ENCODE data around the gene PRKG1. TPM values are rescaled to one million over a fixed set of nuclear protein-coding genes. Genes with fewer than 3 reads are reported as not detected.
A peak's percentile ranks its signal among the peaks of the same experiment; 100 is the strongest.

Gene PRKG1
- total RNA-seq, 1 experiment from 2014 or later: 7.4 TPM

DNA sequence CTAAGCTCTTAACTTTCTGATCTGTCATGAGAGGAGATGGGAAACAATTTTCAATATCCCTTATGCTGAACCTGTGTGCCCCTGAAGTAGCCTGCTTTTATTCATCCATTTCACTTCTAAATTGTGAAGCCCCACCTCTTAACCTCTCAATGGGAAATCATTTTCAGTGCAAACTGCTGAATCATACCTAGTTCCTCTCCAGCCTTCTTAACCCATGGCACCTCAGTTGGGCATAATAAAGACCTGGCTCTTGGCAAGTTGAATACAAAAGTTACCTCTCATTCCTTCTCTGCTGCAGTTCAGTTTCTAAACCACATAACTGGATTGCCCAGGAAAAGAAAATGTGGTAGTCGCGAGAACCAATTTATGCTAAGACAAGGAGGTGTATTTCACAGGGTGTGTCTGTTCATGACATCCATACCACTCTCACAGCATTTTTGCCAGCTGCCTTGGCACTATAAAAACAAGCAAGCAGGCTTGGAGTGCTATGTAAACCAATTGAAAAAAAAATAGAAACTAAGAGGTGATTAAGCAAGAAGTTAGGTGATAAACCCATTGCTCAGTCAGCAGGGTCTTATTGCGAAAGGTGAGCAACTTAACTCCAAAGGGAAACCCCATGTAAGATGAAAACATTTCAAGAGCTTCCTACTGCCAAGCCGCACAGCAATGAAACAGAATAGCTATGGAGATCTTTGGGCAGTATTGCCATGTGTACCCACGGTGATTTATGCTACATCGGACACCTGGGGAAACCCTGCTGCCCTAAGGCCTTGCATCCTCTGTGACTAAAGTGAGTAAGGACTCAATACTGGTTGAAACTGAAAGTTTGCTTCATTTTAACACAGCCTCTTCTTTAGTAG is 1182.8 kb downstream of the PRKG1 start:
- Histone ChIP-seq H3K9me2 (replicated peaks; ENCODE audit: low read length) (no peaks in the 10 kb centered on the region), H3K4me1 (ENCODE audit: insufficient read depth, low read length) (peaks cover 15% of the 10 kb centered on the region), H3K36me3 (ENCODE audit: low read depth, low read length) (no peaks in the 10 kb centered on the region), H3K27ac (ENCODE audit: low read length) (peak overlapping the region; percentile 61), H3K9me3 (ENCODE audit: low read length) (no peaks in the 10 kb centered on the region), H3K27me3 (ENCODE audit: low read length) (no peaks in the 10 kb centered on the region), H3K9ac (ENCODE audit: low read length) (peak overlapping the region; percentile 13; the same call in 1 of the 2 replicates), H3K79me2 (ENCODE audit: low read length) (no peaks in the 10 kb centered on the region), H3K4me3 (ENCODE audit: low read length) (no peak overlapping the region), H2AFZ (ENCODE audit: low read length) (peak overlapping the region; percentile 51), H3K4me2 (ENCODE audit: low read length) (peak overlapping the region; percentile 7), H3F3A (ENCODE audit: low read length, unreplicated experiment) (no peaks in the 10 kb centered on the region), H4K20me1 (ENCODE audit: low read length) (no peaks in the 10 kb centered on the region)
- ChIA-PET CTCF (no interaction called here), POLR2A (ENCODE audit: unreplicated experiment) (no interaction called here)
- BruUV-seq (replicated peaks): no TSS peak
- TF ChIP-seq EZH2 (IDR thresholded peaks at IDR 0.05; ENCODE audit: low read length, unreplicated experiment) (no peak), EZH2phosphoT487 (IDR thresholded peaks at IDR 0.05; ENCODE audit: borderline replicate concordance, low read length) (no peak)
- TF ChIP-seq, protein P1, sequence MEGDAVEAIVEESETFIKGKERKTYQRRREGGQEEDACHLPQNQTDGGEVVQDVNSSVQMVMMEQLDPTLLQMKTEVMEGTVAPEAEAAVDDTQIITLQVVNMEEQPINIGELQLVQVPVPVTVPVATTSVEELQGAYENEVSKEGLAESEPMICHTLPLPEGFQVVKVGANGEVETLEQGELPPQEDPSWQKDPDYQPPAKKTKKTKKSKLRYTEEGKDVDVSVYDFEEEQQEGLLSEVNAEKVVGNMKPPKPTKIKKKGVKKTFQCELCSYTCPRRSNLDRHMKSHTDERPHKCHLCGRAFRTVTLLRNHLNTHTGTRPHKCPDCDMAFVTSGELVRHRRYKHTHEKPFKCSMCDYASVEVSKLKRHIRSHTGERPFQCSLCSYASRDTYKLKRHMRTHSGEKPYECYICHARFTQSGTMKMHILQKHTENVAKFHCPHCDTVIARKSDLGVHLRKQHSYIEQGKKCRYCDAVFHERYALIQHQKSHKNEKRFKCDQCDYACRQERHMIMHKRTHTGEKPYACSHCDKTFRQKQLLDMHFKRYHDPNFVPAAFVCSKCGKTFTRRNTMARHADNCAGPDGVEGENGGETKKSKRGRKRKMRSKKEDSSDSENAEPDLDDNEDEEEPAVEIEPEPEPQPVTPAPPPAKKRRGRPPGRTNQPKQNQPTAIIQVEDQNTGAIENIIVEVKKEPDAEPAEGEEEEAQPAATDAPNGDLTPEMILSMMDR (conservative IDR thresholded peaks at IDR 0.05; ENCODE audit: low read depth, low read length): no peak
- peak; percentile 72 for DNase-seq
- intact Hi-C loops (cut with micrococcal nuclease): no loop called here
- peak; percentile 16; the same call in 1 of the 2 replicates for ATAC-seq

DNA sequence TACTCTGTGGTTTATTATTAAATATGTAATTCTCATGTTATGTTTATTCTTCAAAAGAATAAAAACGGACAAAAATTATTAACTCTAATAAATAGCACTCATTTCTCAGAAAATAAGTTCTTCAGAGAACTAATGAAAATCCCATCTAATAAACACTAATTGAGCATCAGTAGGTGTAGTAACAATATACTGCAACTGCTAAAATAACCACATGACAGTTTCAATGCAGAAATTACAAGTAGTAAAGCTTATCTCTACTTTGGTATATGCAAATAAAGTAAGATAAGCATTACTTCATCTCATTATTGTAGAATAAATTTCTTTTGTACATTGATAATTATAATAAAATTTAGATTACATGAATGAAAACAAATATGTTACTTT is 1183.4 kb downstream of the PRKG1 start:
- H3K27ac ChIP-seq (ENCODE audit: low read length): peak overlapping the region; percentile 61
- POLR2A ChIA-PET (ENCODE audit: unreplicated experiment): interaction anchor here (0.6 kb wide), 1 partner anchor 504 kb away, joined by 3 read pairs; no protein-coding TSS in a partner anchor
- no peaks in the 10 kb centered on the region for H3K27me3 ChIP-seq (ENCODE audit: low read length)

More for the DNA sequence above, 1183.4 kb downstream of the PRKG1 start:
- Histone ChIP-seq H3K79me2 (ENCODE audit: low read length) (no peaks in the 10 kb centered on the region), H3K9me3 (ENCODE audit: low read length) (no peaks in the 10 kb centered on the region), H3F3A (ENCODE audit: low read length, unreplicated experiment) (no peaks in the 10 kb centered on the region), H3K36me3 (ENCODE audit: low read depth, low read length) (no peaks in the 10 kb centered on the region), H4K20me1 (ENCODE audit: low read length) (no peaks in the 10 kb centered on the region), H2AFZ (ENCODE audit: low read length) (no peak overlapping the region), H3K9ac (ENCODE audit: low read length) (no peak overlapping the region), H3K4me3 (ENCODE audit: low read length) (no peak overlapping the region), H3K4me2 (ENCODE audit: low read length) (no peak overlapping the region; the same call in 1 of the 2 replicates), H3K4me1 (ENCODE audit: insufficient read depth, low read length) (peaks cover 15% of the 10 kb centered on the region), H3K9me2 (replicated peaks; ENCODE audit: low read length) (no peaks in the 10 kb centered on the region)
- no peak for DNase-seq
- CTCF ChIA-PET: no interaction called here
- TF ChIP-seq, protein P1 (conservative IDR thresholded peaks at IDR 0.05; ENCODE audit: low read depth, low read length): no peak
- TF ChIP-seq EZH2 (IDR thresholded peaks at IDR 0.05; ENCODE audit: low read length, unreplicated experiment) (no peak), EZH2phosphoT487 (IDR thresholded peaks at IDR 0.05; ENCODE audit: borderline replicate concordance, low read length) (no peak; the same call in 1 of the 2 replicates)
- no peak for ATAC-seq
- no TSS peak for BruUV-seq (replicated peaks)
- intact Hi-C loops (cut with micrococcal nuclease): no loop called here
